Cerebellar cortex (tissue), 1 donor: ENCODE results near the gene IKBKE.

Experiments used
- DNase-seq: peaks from one replicate; pipeline ENCODE4 v3.0.0-alpha.2; 2015; ENCODE audit warnings: low spot score

IKBKE gene

DNA sequence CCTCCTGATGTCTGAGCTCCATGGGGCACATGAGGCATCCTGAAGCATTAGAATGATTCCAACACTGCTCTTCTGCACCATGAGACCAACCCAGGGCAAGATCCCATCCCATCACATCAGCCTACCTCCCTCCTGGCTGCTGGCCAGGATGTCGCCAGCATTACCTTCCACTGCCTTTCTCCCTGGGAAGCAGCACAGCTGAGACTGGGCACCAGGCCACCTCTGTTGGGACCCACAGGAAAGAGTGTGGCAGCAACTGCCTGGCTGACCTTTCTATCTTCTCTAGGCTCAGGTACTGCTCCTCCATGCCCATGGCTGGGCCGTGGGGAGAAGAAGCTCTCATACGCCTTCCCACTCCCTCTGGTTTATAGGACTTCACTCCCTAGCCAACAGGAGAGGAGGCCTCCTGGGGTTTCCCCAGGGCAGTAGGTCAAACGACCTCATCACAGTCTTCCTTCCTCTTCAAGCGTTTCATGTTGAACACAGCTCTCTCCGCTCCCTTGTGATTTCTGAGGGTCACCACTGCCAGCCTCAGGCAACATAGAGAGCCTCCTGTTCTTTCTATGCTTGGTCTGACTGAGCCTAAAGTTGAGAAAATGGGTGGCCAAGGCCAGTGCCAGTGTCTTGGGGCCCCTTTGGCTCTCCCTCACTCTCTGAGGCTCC, 26.0 kb downstream of the IKBKE start:
- DNase-seq: no peak

- DNase-seq: no peak
Measured at GRCh38 chr1:206497363-206497762, 27.1 kb downstream of the IKBKE start.

GRCh38 chr1:206497774-206498173, 27.5 kb downstream of the IKBKE start:
- DNase-seq: no peak

- no peak for DNase-seq
Measured at GRCh38 chr1:206498685-206499084, 28.4 kb downstream of the IKBKE start.

DNA sequence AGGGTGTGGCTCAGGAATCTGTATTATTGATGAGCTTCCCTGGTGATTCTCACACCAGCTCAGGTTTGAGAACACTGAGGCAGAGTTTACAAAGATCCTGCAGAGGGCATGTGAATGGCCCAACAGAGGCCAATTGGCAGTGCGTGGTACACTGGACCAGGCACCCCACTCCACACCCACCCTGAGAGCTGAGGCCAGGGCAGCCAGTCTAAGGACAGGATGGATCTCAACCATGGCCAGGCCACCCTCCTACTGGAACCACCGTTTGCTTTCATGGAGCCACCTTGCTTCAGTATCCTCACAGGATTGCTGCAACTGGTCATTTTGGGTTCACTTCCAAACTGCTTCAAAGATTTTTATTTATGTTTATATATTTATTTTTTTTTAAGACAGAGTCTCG, 29.8 kb downstream of the IKBKE start:
- DNase-seq: no peak

DNA sequence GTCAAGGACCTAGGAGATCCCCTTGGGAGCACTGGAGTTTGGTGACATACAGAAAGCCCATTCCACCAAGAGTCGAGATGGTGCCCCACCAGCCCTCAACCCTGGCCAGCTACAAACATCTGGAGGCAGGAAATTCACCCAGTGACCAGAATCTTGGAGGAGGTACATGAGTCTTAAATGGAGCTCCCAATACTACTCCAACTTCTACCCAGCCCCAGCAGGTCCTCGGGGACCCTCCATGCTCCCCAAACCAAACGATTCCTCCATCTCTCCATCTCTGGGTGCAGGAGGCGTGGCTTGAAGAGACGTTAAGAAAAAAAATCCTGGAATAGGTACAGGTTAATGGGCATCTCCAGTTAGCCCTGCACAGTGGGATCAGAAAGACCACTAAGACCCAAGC, 31.6 kb downstream of the IKBKE start:
- no peak for DNase-seq

- no peak for DNase-seq
Measured at GRCh38 chr1:206502403-206502802, 32.1 kb downstream of the IKBKE start.

GRCh38 chr1:206502812-206503211, 32.5 kb downstream of the IKBKE start:
- DNase-seq: no peak

- no peak for DNase-seq
Measured at GRCh38 chr1:206503591-206504362, 33.5 kb downstream of the IKBKE start.

DNA sequence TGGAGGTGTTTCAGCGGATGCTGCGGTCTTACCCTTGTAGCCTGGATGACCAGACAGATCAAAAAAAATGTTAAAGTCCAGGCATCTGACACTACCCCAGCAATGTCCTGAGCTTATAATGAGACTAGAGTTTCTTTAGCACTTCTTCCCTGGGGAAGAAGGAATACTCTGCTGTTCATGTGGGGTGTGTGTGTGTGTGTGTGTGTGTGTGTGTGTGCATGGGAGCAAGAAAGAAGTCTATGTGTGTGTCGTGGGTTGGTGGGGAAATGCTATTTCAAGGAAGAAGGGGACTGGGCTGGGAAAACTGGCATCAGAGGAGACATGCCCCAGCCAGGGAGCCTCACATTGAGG, 34.1 kb downstream of the IKBKE start:
- DNase-seq: no peak

DNA sequence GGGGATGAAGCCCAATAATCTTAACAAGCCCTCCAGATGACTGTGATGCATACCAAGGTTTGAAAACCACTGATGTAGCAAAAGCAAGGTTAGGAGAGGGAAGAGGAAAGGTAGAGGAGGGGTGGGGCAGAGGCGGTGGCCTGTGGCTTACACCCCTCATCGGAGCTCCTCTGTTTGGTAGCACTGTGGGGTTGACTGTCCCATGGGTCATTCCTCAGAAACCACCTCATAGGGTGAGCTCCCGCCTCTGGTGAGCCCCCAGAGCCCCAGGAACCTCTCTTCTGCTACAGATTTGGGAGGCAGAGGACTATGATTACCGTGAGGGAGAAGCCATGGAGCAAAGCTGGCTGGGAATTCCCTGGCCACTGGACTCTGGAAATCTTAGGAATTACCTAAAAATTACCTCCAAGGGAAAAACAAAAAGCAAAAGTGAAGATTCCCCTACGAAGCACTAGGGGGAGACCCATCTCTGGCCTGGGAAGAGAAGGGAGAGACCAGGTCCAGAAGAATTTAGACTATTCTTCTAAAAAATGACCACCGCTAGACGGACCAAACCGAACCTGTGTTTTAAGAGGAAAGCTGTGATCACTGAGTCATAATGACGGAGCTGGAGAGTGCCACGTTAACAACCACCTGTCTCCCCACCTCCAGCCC, 35.6 kb downstream of the IKBKE start:
- peak; percentile 18 for DNase-seq

- DNase-seq: no peak
Measured at GRCh38 chr1:206506405-206507283, 36.4 kb downstream of the IKBKE start.

DNA sequence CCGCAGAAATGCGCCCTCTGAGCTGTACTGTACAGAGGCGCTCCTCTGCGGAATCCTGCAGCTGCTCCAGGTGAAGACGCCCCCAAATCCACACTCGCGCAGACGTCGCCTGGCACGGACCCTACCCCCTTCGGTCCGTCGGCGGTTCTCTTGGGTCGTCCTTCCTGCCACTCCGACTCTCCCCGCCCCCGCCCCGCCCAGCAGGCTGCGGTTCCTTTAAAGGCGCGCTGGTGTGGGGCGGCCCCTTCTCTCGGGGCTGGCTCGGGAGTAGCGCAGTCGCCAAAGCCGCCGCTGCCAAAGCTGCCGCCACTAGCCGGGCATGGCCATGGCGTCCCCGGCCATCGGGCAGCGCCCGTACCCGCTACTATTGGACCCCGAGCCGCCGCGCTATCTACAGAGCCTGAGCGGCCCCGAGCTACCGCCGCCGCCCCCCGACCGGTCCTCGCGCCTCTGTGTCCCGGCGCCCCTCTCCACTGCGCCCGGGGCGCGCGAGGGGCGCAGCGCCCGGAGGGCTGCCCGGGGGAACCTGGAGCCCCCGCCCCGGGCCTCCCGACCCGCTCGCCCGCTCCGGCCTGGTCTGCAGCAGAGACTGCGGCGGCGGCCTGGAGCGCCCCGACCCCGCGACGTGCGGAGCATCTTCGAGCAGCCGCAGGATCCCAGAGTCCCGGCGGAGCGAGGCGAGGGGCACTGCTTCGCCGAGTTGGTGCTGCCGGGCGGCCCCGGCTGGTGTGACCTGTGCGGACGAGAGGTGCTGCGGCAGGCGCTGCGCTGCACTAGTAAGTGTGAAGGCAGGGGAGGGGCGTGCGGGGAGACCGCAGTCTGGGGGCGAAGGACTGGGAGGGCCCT, 37.2 kb downstream of the IKBKE start, which contains the start of gene RASSF5:
RASSF5 (plus strand) TSS at position 248 of the 846 bp plus-strand sequence; CDS start at position 320, 72 bp downstream.
- DNase-seq: no peak

GRCh38 chr1:206508130-206508889, 38.0 kb downstream of the IKBKE start:
- DNase-seq: no peak

DNA sequence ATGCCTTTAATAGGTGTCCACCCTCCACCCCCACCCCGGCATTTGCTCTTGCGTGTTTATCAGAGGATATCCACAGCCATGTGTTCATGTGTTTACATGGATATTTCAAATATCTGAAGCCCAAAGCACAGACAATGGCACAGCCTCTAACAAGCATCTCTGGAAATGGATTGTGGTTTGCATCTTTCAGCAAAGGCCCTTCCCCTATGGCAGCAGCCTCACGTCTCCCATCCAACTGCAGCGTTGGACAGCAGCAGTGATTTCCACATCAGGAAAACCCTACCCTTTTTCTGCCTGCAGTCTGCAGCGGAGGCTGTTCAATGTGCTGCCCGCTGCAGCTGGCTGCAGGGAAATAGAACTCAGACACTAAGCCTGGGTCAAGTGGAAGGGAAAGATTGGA, 38.7 kb downstream of the IKBKE start:
- DNase-seq: no peak

GRCh38 chr1:206509612-206510257, 39.5 kb downstream of the IKBKE start:
- DNase-seq: no peak

- DNase-seq: no peak
Measured at GRCh38 chr1:206510371-206510770, 40.1 kb downstream of the IKBKE start.

GRCh38 chr1:206511362-206512057, 41.2 kb downstream of the IKBKE start:
- DNase-seq: no peak
